Fibroblast of villous mesenchyme (primary cell): ENCODE data around the gene FOXN3. TPM values are rescaled to one million over a fixed set of nuclear protein-coding genes. Genes with fewer than 3 reads are reported as not detected.
A peak's percentile ranks its signal among the peaks of the same experiment; 100 is the strongest.

Experiments used
- DNase-seq: peaks from one replicate; pipeline ENCODE4 v3.0.0-alpha.2; 2010; ENCODE audit warnings: low read depth
- H3K4me3 ChIP-seq: 2 replicates; pipeline ENCODE4 v1.5.1; 2011; ENCODE audit warnings: low read depth, mild to moderate bottlenecking, low read length
- total RNA-seq: library from RNA; depleted of rRNA; stranded (reverse); fragments of >200 nt; gene quantifications from 2 replicates; pipeline ENCODE4 v1.2.3, GENCODE V29; 2012
- TF ChIP-seq, protein P1 (sequence below): IDR thresholded peaks from 2 replicates; pipeline ENCODE4 v1.5.1; 2012; ENCODE audit warnings: low read depth, mild to moderate bottlenecking, low read length; ENCODE audit not compliant: insufficient read depth

FOXN3 gene
- total RNA-seq, 1 donor, result 33.2 TPM

GRCh38 chr14:89455412-89455811 lies 38.4 kb upstream of the FOXN3 start:
- DNase-seq, result peak; percentile 78
- TF ChIP-seq, protein P1, sequence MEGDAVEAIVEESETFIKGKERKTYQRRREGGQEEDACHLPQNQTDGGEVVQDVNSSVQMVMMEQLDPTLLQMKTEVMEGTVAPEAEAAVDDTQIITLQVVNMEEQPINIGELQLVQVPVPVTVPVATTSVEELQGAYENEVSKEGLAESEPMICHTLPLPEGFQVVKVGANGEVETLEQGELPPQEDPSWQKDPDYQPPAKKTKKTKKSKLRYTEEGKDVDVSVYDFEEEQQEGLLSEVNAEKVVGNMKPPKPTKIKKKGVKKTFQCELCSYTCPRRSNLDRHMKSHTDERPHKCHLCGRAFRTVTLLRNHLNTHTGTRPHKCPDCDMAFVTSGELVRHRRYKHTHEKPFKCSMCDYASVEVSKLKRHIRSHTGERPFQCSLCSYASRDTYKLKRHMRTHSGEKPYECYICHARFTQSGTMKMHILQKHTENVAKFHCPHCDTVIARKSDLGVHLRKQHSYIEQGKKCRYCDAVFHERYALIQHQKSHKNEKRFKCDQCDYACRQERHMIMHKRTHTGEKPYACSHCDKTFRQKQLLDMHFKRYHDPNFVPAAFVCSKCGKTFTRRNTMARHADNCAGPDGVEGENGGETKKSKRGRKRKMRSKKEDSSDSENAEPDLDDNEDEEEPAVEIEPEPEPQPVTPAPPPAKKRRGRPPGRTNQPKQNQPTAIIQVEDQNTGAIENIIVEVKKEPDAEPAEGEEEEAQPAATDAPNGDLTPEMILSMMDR, result no peak

DNA sequence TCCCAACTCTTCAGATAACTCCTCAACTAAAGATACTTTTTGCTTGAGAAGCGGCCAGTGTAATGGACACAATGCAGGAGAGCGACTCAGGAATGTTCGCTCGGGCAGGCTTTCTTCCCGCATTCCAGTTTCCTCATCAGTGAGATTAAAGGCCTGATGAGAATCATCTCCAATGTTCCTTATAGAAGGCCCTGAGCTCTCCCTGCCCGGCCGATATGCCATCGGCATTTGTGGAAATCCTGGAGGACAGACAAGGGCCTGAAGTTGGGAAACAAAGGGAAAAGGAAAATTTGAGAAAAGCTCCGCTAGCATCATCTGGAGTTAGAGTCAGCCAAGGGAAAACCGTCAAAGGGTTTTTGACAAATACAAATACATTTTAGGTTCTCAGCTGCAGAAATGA lies 38.0 kb upstream of the FOXN3 start:
- DNase-seq, result peak; percentile 15
- no peak overlapping the region for H3K4me3 ChIP-seq

More at GRCh38 chr14:89455412-89455811, 38.4 kb upstream of the FOXN3 start:
- no peak overlapping the region for H3K4me3 ChIP-seq

DNA sequence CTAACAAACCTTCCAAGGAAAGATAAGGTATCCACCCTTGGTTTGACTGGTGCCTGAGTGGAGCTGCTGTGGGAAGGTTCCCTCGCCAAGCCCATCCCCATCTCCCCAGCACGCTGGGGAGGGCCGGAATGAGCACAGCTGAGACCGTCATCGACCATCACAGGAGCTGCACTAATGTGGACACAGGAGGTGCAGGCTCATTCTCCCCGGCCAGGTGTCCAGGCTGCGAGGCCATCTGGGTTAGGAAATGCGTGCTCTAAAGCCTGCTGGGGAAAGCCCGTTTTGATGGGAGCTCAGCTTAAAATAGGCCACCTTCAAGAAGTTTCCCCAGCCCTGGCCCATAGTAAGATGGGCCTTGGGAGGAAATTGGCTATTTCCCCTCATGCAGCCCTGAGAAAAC lies 35.2 kb upstream of the FOXN3 start:
- TF ChIP-seq, protein P1, result no peak
- H3K4me3 ChIP-seq, result no peak overlapping the region
- no peak for DNase-seq

More for the DNA sequence above, 38.0 kb upstream of the FOXN3 start:
- TF ChIP-seq, protein P1, result no peak

DNA sequence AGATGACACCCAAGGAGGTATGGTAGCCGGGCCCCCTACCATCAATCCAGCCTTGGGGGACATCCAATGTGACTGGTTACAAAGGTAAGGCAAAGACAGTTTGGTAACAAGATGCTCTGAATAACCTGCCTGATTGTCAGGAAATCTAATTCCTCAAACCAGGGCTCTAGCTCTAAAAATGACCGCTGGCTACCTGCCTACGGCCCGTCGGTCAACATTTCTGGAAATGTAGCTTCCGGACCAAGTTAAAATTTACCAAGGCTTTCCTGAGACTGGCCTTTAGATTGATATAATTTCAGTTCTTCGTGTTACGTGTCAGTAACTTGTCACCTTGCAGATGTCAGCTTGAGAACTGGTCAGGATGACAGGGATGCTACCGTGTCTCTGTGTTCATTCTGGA lies 34.2 kb upstream of the FOXN3 start:
- TF ChIP-seq, protein P1, result no peak
- no peak for DNase-seq
- H3K4me3 ChIP-seq, result no peak overlapping the region

GRCh38 chr14:89447182-89447944 lies 30.3 kb upstream of the FOXN3 start:
- TF ChIP-seq, protein P1, result no peak
- no peak overlapping the region for H3K4me3 ChIP-seq
- no peak for DNase-seq

DNA sequence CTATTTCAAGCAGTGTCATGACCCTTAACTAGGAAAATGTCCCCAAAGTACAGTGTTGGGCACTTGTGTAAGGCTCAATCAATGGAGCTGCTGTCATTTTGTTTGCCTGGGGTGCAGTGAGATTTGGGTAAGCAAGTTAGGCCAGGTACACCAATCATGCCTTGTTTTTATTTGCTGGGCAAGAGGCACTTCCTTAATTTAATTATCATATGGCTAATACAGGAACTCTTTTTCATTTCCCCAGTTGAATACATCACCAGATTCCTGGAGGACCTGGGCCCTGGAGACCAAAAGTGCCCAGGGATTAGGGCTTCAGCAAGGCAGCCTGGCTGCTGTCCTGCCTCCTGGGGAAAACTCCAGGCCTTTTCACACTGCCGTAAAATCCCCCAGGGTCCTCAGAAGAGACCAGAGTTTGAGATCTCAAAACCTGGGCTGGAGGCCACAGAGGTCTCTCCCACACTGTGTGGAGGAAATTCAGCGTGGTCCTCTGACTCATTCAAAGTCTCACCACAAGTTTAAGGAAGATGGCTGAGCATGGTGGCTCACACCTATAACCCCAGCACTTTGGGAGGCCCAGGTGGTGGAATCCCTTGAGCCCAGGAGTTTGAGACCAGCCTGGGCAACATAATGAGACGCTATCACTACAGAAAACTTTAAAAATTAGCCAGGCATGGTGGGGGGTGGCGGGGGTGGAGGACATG lies 28.4 kb upstream of the FOXN3 start:
- no peak for DNase-seq
- TF ChIP-seq, protein P1, result no peak
- no peak overlapping the region for H3K4me3 ChIP-seq
